ENCODE data around the gene MCTP1.

DNA sequence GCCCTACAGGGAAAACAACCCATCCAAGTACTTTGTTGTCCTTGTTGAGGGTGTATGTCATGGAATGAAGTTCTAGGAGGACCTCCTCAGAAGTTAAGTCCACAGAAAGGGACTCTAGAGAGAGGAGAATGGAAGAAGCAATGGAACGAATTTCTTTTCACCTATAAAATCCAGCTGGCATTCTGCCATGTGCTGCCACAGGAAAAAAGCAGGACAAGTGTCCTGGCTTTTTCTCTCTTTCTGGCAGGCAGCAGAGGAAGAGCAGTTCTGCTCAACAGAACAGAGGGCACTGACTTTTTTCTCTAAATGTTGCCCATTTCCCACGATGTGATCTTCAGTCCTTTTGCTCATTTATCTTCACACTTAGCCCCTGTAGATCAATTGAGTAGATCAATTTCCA lies 240.8 kb downstream of the MCTP1 start:
- TF ChIP-seq, protein P1, sequence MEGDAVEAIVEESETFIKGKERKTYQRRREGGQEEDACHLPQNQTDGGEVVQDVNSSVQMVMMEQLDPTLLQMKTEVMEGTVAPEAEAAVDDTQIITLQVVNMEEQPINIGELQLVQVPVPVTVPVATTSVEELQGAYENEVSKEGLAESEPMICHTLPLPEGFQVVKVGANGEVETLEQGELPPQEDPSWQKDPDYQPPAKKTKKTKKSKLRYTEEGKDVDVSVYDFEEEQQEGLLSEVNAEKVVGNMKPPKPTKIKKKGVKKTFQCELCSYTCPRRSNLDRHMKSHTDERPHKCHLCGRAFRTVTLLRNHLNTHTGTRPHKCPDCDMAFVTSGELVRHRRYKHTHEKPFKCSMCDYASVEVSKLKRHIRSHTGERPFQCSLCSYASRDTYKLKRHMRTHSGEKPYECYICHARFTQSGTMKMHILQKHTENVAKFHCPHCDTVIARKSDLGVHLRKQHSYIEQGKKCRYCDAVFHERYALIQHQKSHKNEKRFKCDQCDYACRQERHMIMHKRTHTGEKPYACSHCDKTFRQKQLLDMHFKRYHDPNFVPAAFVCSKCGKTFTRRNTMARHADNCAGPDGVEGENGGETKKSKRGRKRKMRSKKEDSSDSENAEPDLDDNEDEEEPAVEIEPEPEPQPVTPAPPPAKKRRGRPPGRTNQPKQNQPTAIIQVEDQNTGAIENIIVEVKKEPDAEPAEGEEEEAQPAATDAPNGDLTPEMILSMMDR (IDR thresholded peaks at IDR 0.05): no peak
- no peak for TF ChIP-seq POLR2A (IDR thresholded peaks at IDR 0.05)
